ENCODE data around the gene GALNS. TPM values are rescaled to one million over a fixed set of nuclear protein-coding genes. Genes with fewer than 3 reads are reported as not detected.

GALNS gene
- total and polyA plus RNA-seq, 12 donors: 12.6 to 63.1 (median 36.2) TPM

DNA sequence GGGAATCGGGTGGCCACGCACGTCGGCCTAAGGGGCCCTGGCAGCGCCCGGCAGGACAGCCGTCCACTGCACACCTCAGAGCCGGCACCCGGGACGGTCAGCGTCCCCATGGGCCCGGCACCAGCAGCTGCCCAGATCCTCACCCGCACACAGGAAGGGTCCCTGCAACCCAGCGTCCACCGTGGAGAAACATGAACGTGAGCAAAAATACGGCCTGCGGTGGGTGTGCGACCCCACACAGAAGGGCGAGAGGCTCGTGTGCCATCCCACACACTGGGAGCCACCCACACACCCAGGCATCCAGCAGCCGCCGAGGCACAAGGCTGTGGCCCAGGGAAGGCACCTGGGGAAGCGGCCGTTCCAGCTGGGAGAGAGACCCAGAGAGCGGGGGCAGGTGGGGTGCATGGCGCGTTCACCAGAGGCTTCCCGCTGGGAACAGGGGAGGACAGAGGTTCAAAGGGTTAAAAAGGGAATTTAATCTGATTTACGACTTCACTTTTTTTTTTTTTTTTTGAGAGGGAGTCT, 78.1 kb downstream of the GALNS start:
- WGBS, 4 donors: 81 to 95% (median 86%) methylated on average over 18 to 30 of the region's 30 CpGs
- H3K36me3 ChIP-seq (replicated peaks in 1 of 2): no peaks in the 10 kb centered on the region
- H3K9me3 ChIP-seq (replicated peaks in 1 of 3): no peaks in the 10 kb centered on the region
- DNase-seq: no peak
- peaks cover 10 to 49% of the 10 kb centered on the region in 2 donors for H3K4me1 ChIP-seq (replicated peaks in 1 of 2)
- no peak overlapping the region for H3K27ac ChIP-seq
- H3K27me3 ChIP-seq: no peaks in the 10 kb centered on the region
- TF ChIP-seq, protein P1, sequence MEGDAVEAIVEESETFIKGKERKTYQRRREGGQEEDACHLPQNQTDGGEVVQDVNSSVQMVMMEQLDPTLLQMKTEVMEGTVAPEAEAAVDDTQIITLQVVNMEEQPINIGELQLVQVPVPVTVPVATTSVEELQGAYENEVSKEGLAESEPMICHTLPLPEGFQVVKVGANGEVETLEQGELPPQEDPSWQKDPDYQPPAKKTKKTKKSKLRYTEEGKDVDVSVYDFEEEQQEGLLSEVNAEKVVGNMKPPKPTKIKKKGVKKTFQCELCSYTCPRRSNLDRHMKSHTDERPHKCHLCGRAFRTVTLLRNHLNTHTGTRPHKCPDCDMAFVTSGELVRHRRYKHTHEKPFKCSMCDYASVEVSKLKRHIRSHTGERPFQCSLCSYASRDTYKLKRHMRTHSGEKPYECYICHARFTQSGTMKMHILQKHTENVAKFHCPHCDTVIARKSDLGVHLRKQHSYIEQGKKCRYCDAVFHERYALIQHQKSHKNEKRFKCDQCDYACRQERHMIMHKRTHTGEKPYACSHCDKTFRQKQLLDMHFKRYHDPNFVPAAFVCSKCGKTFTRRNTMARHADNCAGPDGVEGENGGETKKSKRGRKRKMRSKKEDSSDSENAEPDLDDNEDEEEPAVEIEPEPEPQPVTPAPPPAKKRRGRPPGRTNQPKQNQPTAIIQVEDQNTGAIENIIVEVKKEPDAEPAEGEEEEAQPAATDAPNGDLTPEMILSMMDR (IDR thresholded peaks at IDR 0.05): no peak
- TF ChIP-seq POLR2A (IDR thresholded peaks at IDR 0.05): no peak
- intact Hi-C loops (cut with DNase I): no loop called here
- no peak overlapping the region for H3K4me3 ChIP-seq

DNA sequence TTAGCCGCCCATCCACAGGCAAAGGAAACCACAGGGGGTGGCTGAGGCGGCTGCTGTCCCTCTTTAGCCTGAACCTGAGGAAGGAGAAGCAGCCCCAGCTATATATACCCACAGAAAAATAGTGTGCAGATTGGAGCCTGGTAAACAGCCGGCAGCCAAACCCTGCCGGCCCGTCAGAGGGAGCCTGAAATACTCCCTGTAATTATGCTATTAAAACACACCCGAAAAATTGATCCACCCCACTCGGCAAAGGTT, 78.5 kb downstream of the GALNS start:
- WGBS, 4 donors: 77 to 91% (median 79%) methylated on average over 5 to 7 of the region's 7 CpGs
- no peak for DNase-seq
- Histone ChIP-seq H3K27ac (no peak overlapping the region), H3K9me3 (replicated peaks in 1 of 3) (no peaks in the 10 kb centered on the region), H3K36me3 (replicated peaks in 1 of 2) (no peaks in the 10 kb centered on the region), H3K4me1 (replicated peaks in 1 of 2) (peaks cover 10 to 49% of the 10 kb centered on the region in 2 donors), H3K4me3 (no peak overlapping the region), H3K27me3 (no peaks in the 10 kb centered on the region)
- TF ChIP-seq, protein P1 (IDR thresholded peaks at IDR 0.05): no peak
- no peak for TF ChIP-seq POLR2A (IDR thresholded peaks at IDR 0.05)
- intact Hi-C loops (cut with DNase I): no loop called here

DNA sequence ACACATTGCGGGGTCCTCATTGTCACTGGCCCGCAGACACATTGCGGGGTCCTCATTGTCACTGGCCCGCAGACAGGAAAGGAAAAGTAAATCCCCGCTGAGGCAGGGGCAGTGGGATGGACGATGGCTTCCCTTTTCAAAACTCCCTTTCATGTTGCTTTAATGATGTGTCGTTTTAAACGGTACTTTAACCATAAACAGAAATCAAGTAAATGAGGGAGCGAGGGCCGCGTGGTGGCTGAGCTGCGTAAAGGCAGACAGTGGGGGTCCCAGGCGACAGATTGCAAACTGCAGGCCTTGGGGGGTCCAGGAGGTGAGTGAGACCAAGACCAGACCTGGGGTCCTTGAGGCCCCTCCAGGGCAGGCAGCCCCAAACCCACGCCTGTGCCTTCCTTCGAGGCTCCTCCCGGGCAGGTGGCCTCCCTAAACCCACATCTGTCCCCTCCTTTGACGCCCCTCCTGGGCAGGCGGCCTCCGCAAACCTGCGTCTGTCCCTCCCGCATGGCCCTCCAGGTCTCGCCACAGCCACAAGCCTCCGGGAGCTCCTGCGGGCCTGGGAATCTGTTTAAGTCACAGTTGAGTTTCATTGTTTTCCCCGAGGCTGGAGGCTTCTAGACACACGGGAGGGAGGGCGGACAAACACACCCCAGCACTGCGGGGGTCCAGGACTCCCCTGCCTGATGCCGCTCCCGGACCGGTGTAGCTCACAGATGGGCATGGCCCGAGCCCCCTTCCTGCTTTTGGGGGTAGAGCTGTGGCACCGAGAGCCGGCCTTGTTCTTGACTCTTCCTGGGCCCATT, 79.1 kb downstream of the GALNS start:
- peak overlapping the region in 1 of 5 donors; percentile 60 for H3K27ac ChIP-seq
- no peaks in the 10 kb centered on the region for H3K36me3 ChIP-seq (replicated peaks in 1 of 2)
- H3K27me3 ChIP-seq: no peaks in the 10 kb centered on the region
- intact Hi-C loops (cut with DNase I): no loop called here
- peaks cover 10 to 46% of the 10 kb centered on the region in 2 donors for H3K4me1 ChIP-seq (replicated peaks in 1 of 2)
- no peaks in the 10 kb centered on the region for H3K9me3 ChIP-seq (replicated peaks in 1 of 3)
- no peak for DNase-seq
- WGBS, 4 donors: 78 to 86% (median 83%) methylated on average over 26 to 34 of the region's 34 CpGs
- H3K4me3 ChIP-seq: no peak overlapping the region
- TF ChIP-seq, protein P1 (IDR thresholded peaks at IDR 0.05): no peak
- no peak for TF ChIP-seq POLR2A (IDR thresholded peaks at IDR 0.05)

DNA sequence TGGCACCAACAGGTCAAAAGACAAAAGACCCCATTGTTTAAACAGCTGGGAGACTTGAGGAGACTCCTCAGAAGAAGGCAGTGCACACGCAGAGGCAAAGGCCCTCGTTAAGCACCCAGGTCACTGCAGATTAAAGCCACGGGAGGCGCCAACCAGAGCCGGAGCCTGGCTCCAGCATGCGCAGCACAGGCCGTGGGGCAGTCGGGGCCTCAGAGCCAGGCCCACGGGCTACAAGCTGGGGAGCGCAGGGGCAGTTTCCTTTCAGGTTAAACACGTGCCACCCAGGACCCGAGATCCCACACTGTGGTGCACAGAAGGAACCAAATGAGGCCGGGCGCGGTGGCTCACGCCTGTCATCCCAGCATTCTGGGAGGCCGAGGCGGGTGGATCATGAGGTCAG, 80.9 kb downstream of the GALNS start:
- peaks cover 14 to 40% of the 10 kb centered on the region in 2 donors for H3K4me1 ChIP-seq (replicated peaks in 1 of 2)
- no peaks in the 10 kb centered on the region for H3K9me3 ChIP-seq (replicated peaks in 1 of 3)
- no peaks in the 10 kb centered on the region for H3K36me3 ChIP-seq (replicated peaks in 1 of 2)
- no peaks in the 10 kb centered on the region for H3K27me3 ChIP-seq
- TF ChIP-seq, protein P1 (IDR thresholded peaks at IDR 0.05): no peak
- TF ChIP-seq POLR2A (IDR thresholded peaks at IDR 0.05): no peak
- DNase-seq: no peak
- intact Hi-C loops (cut with DNase I): no loop called here
- 88 to 93% (median 92%) methylated on average over 11 to 18 of the region's 18 CpGs for WGBS, 4 donors
- H3K27ac ChIP-seq: no peak overlapping the region
- H3K4me3 ChIP-seq: no peak overlapping the region

All from adrenal gland (tissue), 12 donors.